Measurements from ENCODE around the gene ZFP36L1. TPM values are rescaled to one million over a fixed set of nuclear protein-coding genes. Genes with fewer than 3 reads are reported as not detected.

The ZFP36L1 gene
- total RNA-seq, 1 donor from 2014 or later = 368 TPM

DNA sequence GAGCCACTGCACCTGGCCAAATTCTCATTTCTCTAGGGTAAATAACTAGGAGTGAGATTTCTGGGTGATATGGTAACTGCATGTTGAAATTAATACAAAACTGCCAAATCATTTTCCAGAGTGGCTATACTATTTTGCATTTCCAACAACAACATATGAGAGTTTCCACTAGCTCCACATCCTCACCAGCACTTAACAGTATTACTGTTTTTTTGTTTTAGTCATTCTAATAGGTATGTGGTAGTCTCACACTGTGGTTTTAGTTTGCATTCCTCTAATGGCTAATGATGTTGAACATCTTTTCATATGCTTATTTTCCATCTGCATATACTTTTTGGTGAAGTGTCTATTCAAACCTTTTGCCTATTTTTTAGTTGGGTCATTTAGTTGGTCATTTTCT, 5.8 kb upstream of the ZFP36L1 start:
- Mint-ChIP-seq H3K9me3 (ENCODE audit: low read depth) (peaks cover 16% of the 10 kb centered on the region), H3K4me3 (ENCODE audit: low read depth) (no peak overlapping the region), H3K27me3 (no peaks in the 10 kb centered on the region), H3K27ac (no peak overlapping the region), H3K4me1 (ENCODE audit: low read depth) (peaks cover 24% of the 10 kb centered on the region), H3K36me3 (ENCODE audit: insufficient read depth) (peaks cover 8% of the 10 kb centered on the region)
- TF ChIP-seq CTCF (IDR thresholded peaks at IDR 0.05; ENCODE audit: unreplicated experiment) = no peak
- no peak for DNase-seq (ENCODE audit: low spot score, unreplicated experiment)

- H3K9me3 Mint-ChIP-seq (ENCODE audit: low read depth) = peaks cover 11% of the 10 kb centered on the region
- no peak for DNase-seq (ENCODE audit: low spot score, unreplicated experiment)
- no peak for TF ChIP-seq CTCF (IDR thresholded peaks at IDR 0.05; ENCODE audit: unreplicated experiment)
- no peaks in the 10 kb centered on the region for H3K27me3 Mint-ChIP-seq
- H3K4me1 Mint-ChIP-seq (ENCODE audit: low read depth) = peaks cover 24% of the 10 kb centered on the region
- H3K4me3 Mint-ChIP-seq (ENCODE audit: low read depth) = peak overlapping the region; percentile 98
- H3K36me3 Mint-ChIP-seq (ENCODE audit: insufficient read depth) = peaks cover 13% of the 10 kb centered on the region
- H3K27ac Mint-ChIP-seq = peak overlapping the region; percentile 100
These were observed 4.3 kb upstream of the ZFP36L1 start for GRCh38 chr14:68797121-68797670.

GRCh38 chr14:68796418-68797101, 3.7 kb upstream of the ZFP36L1 start:
- DNase-seq (ENCODE audit: low spot score, unreplicated experiment) = no peak
- no peak for TF ChIP-seq CTCF (IDR thresholded peaks at IDR 0.05; ENCODE audit: unreplicated experiment)
- peaks cover 12% of the 10 kb centered on the region for H3K36me3 Mint-ChIP-seq (ENCODE audit: insufficient read depth)

GRCh38 chr14:68795597-68796417, 2.9 kb upstream of the ZFP36L1 start:
- Mint-ChIP-seq H3K4me3 (ENCODE audit: low read depth) (peak overlapping the region; percentile 98), H3K4me1 (ENCODE audit: low read depth) (peaks cover 24% of the 10 kb centered on the region), H3K36me3 (ENCODE audit: insufficient read depth) (peaks cover 17% of the 10 kb centered on the region), H3K9me3 (ENCODE audit: low read depth) (peaks cover 3% of the 10 kb centered on the region), H3K27me3 (no peaks in the 10 kb centered on the region), H3K27ac (peak overlapping the region; percentile 100)
- DNase-seq (ENCODE audit: low spot score, unreplicated experiment) = peak; percentile 76
- peak; percentile 78 for TF ChIP-seq CTCF (IDR thresholded peaks at IDR 0.05; ENCODE audit: unreplicated experiment)

More at GRCh38 chr14:68796418-68797101, 3.7 kb upstream of the ZFP36L1 start:
- H3K4me1 Mint-ChIP-seq (ENCODE audit: low read depth) = peaks cover 24% of the 10 kb centered on the region
- H3K9me3 Mint-ChIP-seq (ENCODE audit: low read depth) = peaks cover 5% of the 10 kb centered on the region
- H3K4me3 Mint-ChIP-seq (ENCODE audit: low read depth) = peak overlapping the region; percentile 98
- H3K27me3 Mint-ChIP-seq = no peaks in the 10 kb centered on the region
- H3K27ac Mint-ChIP-seq = peak overlapping the region; percentile 100

- peaks cover 24% of the 10 kb centered on the region for H3K36me3 Mint-ChIP-seq (ENCODE audit: insufficient read depth)
- H3K27ac Mint-ChIP-seq = peak overlapping the region; percentile 100
- TF ChIP-seq CTCF (IDR thresholded peaks at IDR 0.05; ENCODE audit: unreplicated experiment) = no peak
- H3K4me3 Mint-ChIP-seq (ENCODE audit: low read depth) = peak overlapping the region; percentile 98
- no peaks in the 10 kb centered on the region for H3K27me3 Mint-ChIP-seq
- H3K4me1 Mint-ChIP-seq (ENCODE audit: low read depth) = peaks cover 27% of the 10 kb centered on the region
- H3K9me3 Mint-ChIP-seq (ENCODE audit: low read depth) = peaks cover 3% of the 10 kb centered on the region
- DNase-seq (ENCODE audit: low spot score, unreplicated experiment) = no peak
These were observed 2.2 kb upstream of the ZFP36L1 start for GRCh38 chr14:68794851-68795596.
